ENCODE data around the gene PCDHGB7.

Gene PCDHGB7

DNA sequence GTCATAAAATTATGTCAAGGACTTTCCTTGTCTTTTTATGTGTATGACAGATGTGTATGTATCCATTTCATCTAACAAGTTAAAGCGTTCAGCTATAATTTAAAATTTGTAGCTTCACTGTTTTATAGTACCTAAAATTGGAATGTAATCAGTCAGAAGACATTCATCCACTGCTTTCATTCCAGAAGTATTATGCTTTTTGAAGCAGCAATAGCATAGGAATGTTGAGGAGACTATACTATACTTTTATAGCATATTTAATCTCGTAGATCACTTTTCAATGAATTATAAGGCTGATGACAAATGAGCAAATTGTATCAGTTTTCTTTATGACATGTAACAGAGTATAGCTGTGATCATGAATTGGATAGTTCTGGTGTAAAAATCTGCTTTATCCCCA is 19.7 kb downstream of the PCDHGB7 start:
- H3K4me3 ChIP-seq (replicated peaks; ENCODE audit: low read depth, low read length): no peak overlapping the region
- DNase-seq (ENCODE audit: low read depth): no peak
- no peak for TF ChIP-seq CTCF (IDR thresholded peaks at IDR 0.05; ENCODE audit: low read length, missing control alignments)

DNA sequence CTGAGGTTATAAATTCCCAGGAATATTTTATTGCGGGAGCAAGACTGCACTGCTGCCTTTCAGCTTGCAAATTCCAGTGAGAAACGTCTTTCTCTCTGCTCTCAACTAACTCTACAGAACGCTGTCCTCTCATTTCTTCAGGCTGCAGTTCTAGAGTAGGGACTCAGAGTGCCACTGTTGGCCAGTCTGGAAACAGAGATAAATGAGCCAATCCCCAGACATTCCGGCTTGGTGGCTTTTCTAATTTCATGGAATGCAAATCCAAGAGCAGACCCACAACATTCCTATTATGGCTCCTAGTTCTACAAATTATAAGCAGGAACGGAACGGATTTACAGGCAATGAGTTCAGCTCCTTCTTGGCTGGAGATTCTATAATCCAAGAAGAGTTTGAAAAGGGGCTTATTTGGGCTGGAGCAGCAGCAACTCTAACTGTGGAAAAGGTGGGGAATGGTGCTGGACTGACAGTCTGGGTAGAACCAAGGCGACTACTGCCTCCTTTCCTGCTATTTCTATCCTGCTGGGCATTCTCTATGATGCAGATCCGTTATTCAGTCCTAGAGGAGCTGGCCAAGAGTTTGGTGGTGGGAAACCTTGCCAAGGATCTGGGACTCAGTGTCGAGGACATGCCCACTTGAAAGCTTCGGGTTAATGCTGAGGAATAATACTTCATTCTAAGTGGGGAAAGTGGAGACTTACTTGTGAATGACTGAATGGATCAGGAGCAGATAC is 22.1 kb downstream of the PCDHGB7 start:
- DNase-seq (ENCODE audit: low read depth): no peak
- TF ChIP-seq CTCF (IDR thresholded peaks at IDR 0.05; ENCODE audit: low read length, missing control alignments): no peak

DNA sequence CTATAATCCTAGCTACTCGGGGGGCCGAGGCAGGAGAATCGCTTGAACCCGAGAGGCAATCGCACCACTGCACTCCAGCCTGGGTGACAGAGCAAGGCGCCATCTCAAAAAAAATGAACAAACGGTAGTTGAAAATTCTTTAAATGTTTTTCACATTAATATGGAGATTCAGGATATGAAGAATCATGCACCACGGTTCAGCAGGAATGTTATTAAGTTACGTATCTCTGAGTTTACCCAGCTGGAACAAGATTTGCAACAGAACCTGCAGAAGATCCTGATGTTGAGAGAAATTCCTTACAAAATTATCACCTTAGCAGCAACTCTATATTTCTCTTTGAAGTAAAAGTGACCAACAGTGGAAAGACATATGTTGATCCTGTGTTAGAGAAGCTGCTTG is 22.9 kb downstream of the PCDHGB7 start:
- no peak overlapping the region for H3K4me3 ChIP-seq (replicated peaks; ENCODE audit: low read depth, low read length)
- no peak for TF ChIP-seq CTCF (IDR thresholded peaks at IDR 0.05; ENCODE audit: low read length, missing control alignments)
- DNase-seq (ENCODE audit: low read depth): no peak

More for the DNA sequence above, 22.1 kb downstream of the PCDHGB7 start:
- H3K4me3 ChIP-seq (replicated peaks; ENCODE audit: low read depth, low read length): no peak overlapping the region

DNA sequence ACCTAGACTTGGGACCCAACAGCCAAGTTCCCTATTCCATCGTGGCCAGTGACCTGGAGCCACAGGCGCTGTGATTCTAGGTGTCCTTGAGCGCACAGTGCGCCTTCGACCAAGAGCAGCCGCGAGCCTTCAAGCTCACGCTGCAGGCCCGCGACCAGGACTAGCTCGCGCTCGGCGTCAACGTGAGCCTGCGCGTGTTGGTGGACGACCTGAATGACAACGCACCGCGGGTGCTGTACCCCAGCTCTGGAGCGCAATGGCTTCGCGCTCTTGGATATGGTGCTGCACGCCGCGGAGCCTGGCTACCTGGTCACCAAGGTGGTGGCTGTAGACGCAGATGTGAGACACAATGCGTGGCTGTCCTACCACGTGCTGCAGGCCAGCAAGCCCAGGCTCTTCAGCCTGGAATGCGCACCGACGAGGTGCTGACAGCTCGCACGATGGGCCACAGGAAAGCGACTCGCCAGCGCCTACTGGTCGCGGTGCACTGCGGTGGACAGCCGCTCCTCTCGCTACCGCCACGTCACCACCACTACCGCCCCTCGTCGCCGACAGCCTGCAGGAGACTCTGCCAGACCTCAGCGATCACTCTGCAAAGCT is 24.2 kb downstream of the PCDHGB7 start:
- no peak for DNase-seq (ENCODE audit: low read depth)
- no peak overlapping the region for H3K4me3 ChIP-seq (replicated peaks; ENCODE audit: low read depth, low read length)
- no peak for TF ChIP-seq CTCF (IDR thresholded peaks at IDR 0.05; ENCODE audit: low read length, missing control alignments)

DNA sequence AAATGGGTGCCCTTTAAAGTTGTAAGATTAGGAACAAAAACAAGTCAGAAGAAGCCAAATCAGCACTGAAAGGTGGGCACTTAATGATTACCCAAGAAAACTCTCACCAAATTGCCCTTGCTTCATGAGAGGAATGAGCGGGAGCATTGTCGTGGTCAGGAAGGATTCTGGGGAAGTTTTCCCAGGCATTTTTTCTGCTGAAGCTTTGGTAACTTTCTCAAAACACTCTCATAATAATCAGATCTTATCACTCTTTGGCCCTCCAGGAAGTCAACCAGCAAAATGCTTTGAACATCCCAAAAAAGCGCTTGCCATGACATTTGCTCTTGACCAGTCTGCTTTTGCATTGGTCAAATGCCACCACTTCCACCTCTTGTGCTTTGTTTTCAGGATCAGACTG is 47.9 kb downstream of the PCDHGB7 start:
- DNase-seq (ENCODE audit: low read depth): peak; percentile 46
- no peak overlapping the region for H3K4me3 ChIP-seq (replicated peaks; ENCODE audit: low read depth, low read length)
- no peak for TF ChIP-seq CTCF (IDR thresholded peaks at IDR 0.05; ENCODE audit: low read length, missing control alignments)
